ENCODE data around the gene HOXA4. TPM values are rescaled to one million over a fixed set of nuclear protein-coding genes. Genes with fewer than 3 reads are reported as not detected.

Gene HOXA4
- total and polyA plus RNA-seq, 10 of the 15 experiments (the other 5 are each of a cell fraction or from before 2014, with no cell fraction given), result 0.07 TPM; not detected in 9

GRCh38 chr7:27128776-27129728 is 1.5 kb downstream of the HOXA4 start:
- ChIA-PET CTCF (interaction anchor here (0.9 kb wide), 1 partner anchor 21 kb away, joined by 4 read pairs; no protein-coding TSS in a partner anchor), RAD21 (ENCODE audit: unreplicated experiment) (no interaction called here), SMC1A (ENCODE audit: uncharacterized antibody, unreplicated experiment) (interaction anchor here (1.0 kb wide), 1 partner anchor 22 kb away, joined by 3 read pairs; no protein-coding TSS in a partner anchor), POLR2A (no interaction called here)
- DNase-seq (ENCODE audit: low read depth, low spot score) (no peak), FAIRE-seq (no peak), ATAC-seq (no peak)
- Histone ChIP-seq H3K79me2 (ENCODE audit: control insufficient read depth, insufficient read depth, low read length) (no peaks in the 10 kb centered on the region), H3K4me3 (no peak overlapping the region), H3K9me3 (replicated peaks; ENCODE audit: control insufficient read depth, insufficient read depth, low read length) (no peaks in the 10 kb centered on the region; the same call in 2 of the 3 replicates), H3K4me2 (ENCODE audit: control insufficient read depth, insufficient read depth) (no peak overlapping the region), H3K36me3 (ENCODE audit: control insufficient read depth in 2 of 2, insufficient read depth in 2 of 2, low read length in 1 of 2) (no peaks in the 10 kb centered on the region), H3K27me3 (replicated peaks in 1 of 2; ENCODE audit: control insufficient read depth in 2 of 2, insufficient read depth in 2 of 2, low read length in 1 of 2) (peaks cover 0 to 2% of the 10 kb centered on the region in 2 experiments; a peak in 2 of 4 replicates), H3K4me1 (ENCODE audit: control insufficient read depth, insufficient read depth, low read length) (no peaks in the 10 kb centered on the region), H2AFZ (ENCODE audit: control insufficient read depth, low read depth, low read length) (no peak overlapping the region), H4K20me1 (ENCODE audit: control insufficient read depth, insufficient read depth) (no peaks in the 10 kb centered on the region), H3K27ac (ENCODE audit: control insufficient read depth, insufficient read depth) (no peak overlapping the region), H3K9ac (ENCODE audit: control insufficient read depth, insufficient read depth, low read length) (no peak overlapping the region)
- WGBS (ENCODE audit: insufficient coverage, insufficient replicate concordance, low lambda C conversion rate, missing lambda C conversion rate), result 92% methylated on average over 28 of the region's 28 CpGs
- in situ Hi-C loops (cut with MboI), result no loop called here
- BruUV-seq (replicated peaks), result no TSS peak
- intact Hi-C loops (cut with micrococcal nuclease; ENCODE audit: unreplicated experiment), result no loop called here
- TF ChIP-seq MXI1 (IDR thresholded peaks at IDR 0.05; ENCODE audit: low read depth, low read length), result no peak
- TF ChIP-seq PBX3 (IDR thresholded peaks at IDR 0.05; ENCODE audit: insufficient replicate concordance, low read depth, low read length), result no peak
- no peak for TF ChIP-seq ZNF592 (IDR thresholded peaks at IDR 0.05)
- no peak for TF ChIP-seq KAT2A (conservative IDR thresholded peaks at IDR 0.05; ENCODE audit: control insufficient read depth, low read depth, low read length)
- no peak for TF ChIP-seq NR2C1 (IDR thresholded peaks at IDR 0.05)
- no peak for TF ChIP-seq POLR2A (IDR thresholded peaks at IDR 0.05; ENCODE audit: low read depth, low read length)
- no peak for TF ChIP-seq EZH2 (IDR thresholded peaks at IDR 0.05; ENCODE audit: borderline replicate concordance, control insufficient read depth, low read depth, low read length)
- TF ChIP-seq ZNF24 (IDR thresholded peaks at IDR 0.05), result no peak
- no peak for TF ChIP-seq ZNF687 (IDR thresholded peaks at IDR 0.05)
- TF ChIP-seq HDAC2 (IDR thresholded peaks at IDR 0.05), result no peak
- no peak for TF ChIP-seq RCOR1 (conservative IDR thresholded peaks at IDR 0.05; ENCODE audit: low read depth, low read length)
- no peak for TF ChIP-seq KLF5 (IDR thresholded peaks at IDR 0.05; ENCODE audit: partially characterized antibody)
- TF ChIP-seq CBX5 (IDR thresholded peaks at IDR 0.05; ENCODE audit: low read depth), result no peak
